Lower leg skin (tissue), 4 donors: Measurements from ENCODE around the gene ZCCHC2. TPM values are rescaled to one million over a fixed set of nuclear protein-coding genes. Genes with fewer than 3 reads are reported as not detected.

ENCODE experiments used
- DNase-seq, 2 donors: peaks; one replicate each; pipeline ENCODE4 v3.0.0-alpha.2; 2019; ENCODE audit warnings: low spot score in 2 of 2
- H3K4me3 ChIP-seq: fragments of 200-600 bp; sonication (generic); 2 replicates; pipeline ENCODE4 v1.5.1; 2017; ENCODE audit warnings: mild to moderate bottlenecking, low read depth; ENCODE audit not compliant: poor library complexity, severe bottlenecking
- POLR2A ChIP-seq, 2 donors: fragments of 450-650 bp; IDR thresholded peaks; one replicate each; pipeline ENCODE4 v1.6.1; 2016 to 2017; ENCODE audit warnings: antibody characterized with exemption in 2 of 2, mild to moderate bottlenecking in 1 of 2, moderate library complexity in 1 of 2
- WGBS, 2 donors: methylation state at CpG; one replicate each; pipeline ENCODE4 v1.1.5; 2018; 5-methylcytosine and 5-hydroxymethylcytosine counted together
- intact Hi-C: fragments of 100-400 bp; cut with DNase I; formaldehyde crosslinking; loops from one replicate; pipeline ENCODE4 v1.15.0; 2023; ENCODE audit warnings: low total_unique reads
- total RNA-seq, 4 donors: library from RNA; depleted of rRNA; stranded (reverse); fragments of >200 nt; gene quantifications; one replicate each; pipeline ENCODE4 v1.1.0, GENCODE V29; 2016
- TF ChIP-seq, protein P1 (sequence below), 3 donors: fragments of 450-650 bp; IDR thresholded peaks; one replicate each; pipeline ENCODE4 v1.5.1; 2016; ENCODE audit warnings: antibody characterized with exemption in 3 of 3, mild to moderate bottlenecking in 3 of 3, moderate library complexity in 2 of 3

ZCCHC2 gene
- total RNA-seq, 4 donors from 2014 or later: 23.0 to 34.1 (median 27.8) TPM

DNA sequence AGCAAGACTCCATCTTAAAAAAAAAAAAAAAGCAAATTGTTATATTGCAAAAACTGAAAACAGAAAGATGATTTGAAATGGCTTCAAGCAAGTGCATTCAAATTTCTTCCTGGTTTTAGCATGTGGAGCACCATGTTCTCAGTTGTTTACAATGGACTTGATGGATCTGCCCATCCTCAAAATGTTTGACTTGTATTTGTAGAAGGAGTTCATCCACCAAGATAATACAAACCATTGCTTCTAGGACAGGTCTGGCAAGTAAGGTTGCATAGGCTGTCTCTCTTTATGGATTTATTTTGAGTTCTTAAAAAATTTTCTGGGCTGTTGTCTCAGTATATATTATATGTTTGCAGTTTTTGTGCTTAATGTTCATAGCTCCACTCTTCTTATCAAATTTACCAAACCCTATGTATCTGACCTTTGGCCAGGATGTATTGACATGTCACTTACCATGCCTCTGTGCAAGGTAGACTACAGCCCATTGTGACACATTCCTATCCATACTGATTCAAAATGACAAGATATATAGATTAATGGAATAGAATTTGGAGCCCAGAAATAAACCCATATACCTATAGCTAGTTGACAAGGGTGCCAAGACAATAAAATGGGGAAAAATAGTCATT, 21.7 kb upstream of the ZCCHC2 start:
- no peak overlapping the region for H3K4me3 ChIP-seq
- no peak for DNase-seq
- TF ChIP-seq, protein P1, sequence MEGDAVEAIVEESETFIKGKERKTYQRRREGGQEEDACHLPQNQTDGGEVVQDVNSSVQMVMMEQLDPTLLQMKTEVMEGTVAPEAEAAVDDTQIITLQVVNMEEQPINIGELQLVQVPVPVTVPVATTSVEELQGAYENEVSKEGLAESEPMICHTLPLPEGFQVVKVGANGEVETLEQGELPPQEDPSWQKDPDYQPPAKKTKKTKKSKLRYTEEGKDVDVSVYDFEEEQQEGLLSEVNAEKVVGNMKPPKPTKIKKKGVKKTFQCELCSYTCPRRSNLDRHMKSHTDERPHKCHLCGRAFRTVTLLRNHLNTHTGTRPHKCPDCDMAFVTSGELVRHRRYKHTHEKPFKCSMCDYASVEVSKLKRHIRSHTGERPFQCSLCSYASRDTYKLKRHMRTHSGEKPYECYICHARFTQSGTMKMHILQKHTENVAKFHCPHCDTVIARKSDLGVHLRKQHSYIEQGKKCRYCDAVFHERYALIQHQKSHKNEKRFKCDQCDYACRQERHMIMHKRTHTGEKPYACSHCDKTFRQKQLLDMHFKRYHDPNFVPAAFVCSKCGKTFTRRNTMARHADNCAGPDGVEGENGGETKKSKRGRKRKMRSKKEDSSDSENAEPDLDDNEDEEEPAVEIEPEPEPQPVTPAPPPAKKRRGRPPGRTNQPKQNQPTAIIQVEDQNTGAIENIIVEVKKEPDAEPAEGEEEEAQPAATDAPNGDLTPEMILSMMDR (IDR thresholded peaks at IDR 0.05): no peak
- TF ChIP-seq POLR2A (IDR thresholded peaks at IDR 0.05): no peak
- intact Hi-C loops: no loop called here

DNA sequence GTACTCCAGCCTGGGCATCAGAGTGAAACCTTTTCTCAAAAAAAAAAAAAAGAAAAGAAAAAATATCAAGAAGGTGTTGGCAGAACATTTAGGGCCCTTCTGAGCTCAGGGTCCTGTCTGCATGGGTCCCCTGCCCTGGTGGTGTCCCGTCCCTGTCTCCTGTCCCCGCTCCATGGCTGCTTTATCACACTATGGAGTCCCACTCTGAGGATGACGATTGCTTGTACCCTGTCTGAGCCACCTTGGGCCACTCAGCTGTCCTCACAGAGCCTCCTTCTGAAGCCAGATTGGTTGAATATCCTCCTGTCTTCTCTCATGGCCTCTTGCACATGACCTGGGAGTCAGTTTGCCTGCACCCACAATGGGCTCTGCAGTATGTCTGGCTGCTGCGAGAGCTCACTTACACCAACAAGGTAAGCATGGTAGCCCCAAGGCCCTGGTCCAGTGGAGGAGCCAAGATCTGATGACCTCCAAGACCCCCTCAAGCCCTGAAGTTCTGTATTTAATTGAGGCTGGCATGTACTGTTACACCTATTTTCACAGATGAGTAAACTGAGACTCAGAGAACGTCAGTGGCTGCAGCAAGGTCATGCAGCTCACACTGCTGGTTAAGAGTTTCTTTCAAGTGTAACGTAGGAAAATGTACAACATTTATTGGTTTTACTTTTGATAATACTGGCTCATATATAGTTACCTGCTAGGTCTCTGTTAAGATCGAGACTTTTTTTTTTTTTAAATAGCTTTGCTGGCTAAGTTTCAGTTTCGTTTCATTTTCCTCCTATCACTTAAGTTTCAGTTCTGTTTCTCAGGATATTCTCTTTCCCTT, 16.9 kb upstream of the ZCCHC2 start:
- DNase-seq: no peak
- intact Hi-C loops: no loop called here
- no peak overlapping the region for H3K4me3 ChIP-seq
- TF ChIP-seq, protein P1 (IDR thresholded peaks at IDR 0.05): no peak
- no peak for TF ChIP-seq POLR2A (IDR thresholded peaks at IDR 0.05)
- WGBS, 2 donors: 58 to 60% methylated on average over 8 of the region's 8 CpGs

DNA sequence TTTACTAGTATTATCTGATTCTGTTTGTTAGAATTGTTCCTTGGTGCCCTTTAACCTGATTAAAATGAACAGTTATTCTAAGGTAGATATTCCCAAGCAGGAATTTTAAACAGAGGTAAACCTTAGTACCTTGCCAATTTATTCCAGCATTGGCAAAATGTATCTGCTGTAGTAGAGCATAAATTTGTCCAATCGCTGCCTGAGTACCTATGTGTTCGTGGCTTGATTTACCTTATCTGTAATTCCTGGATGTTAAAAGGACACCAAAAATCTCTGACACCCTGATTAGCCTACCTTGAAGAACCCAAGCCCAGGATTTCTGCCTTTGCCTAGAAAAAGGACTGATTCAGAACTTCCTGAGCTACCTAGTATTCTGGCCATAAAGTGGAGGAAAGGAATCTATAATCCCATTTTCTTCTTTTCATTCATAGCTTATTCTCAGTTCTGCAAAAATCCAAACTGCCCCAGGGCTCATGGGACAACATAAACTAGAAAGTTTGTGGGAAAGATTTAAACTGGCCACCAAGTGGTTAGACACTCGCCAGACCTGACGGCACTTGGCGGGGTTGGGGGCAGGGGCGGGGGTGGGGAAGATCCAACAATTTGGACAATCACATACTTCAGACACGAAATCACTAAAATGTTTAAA, 16.2 kb upstream of the ZCCHC2 start:
- no peak overlapping the region for H3K4me3 ChIP-seq
- TF ChIP-seq, protein P1 (IDR thresholded peaks at IDR 0.05): no peak
- no peak for TF ChIP-seq POLR2A (IDR thresholded peaks at IDR 0.05)
- intact Hi-C loops: no loop called here
- DNase-seq: no peak
- 35 to 42% methylated on average over 7 of the region's 7 CpGs for whole genome bisulfite sequencing, 2 donors

DNA sequence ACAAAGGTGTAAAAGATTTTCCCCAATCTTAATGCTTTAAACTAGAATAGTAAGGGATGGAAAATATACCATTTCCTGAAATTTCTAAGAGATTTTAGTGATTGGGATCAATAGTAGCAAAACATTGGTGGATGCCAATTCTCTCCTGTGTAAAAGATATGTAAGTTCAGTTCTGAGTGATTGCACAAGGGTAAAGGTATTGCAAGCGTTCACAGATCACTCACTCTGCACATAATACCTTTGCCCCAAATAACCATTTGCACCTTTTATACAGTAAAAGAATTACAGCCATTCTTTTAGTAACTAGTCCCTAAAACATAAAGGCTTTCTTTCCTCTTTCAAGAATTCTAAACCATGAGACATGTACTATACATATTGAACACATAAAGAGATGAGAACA, 13.0 kb upstream of the ZCCHC2 start:
- no peak overlapping the region for H3K4me3 ChIP-seq
- intact Hi-C loops: no loop called here
- DNase-seq: no peak
- TF ChIP-seq POLR2A (IDR thresholded peaks at IDR 0.05): no peak
- TF ChIP-seq, protein P1 (IDR thresholded peaks at IDR 0.05): no peak
- WGBS, 2 donors: 80 to 85% methylated on average over 1 of the region's 1 CpG

DNA sequence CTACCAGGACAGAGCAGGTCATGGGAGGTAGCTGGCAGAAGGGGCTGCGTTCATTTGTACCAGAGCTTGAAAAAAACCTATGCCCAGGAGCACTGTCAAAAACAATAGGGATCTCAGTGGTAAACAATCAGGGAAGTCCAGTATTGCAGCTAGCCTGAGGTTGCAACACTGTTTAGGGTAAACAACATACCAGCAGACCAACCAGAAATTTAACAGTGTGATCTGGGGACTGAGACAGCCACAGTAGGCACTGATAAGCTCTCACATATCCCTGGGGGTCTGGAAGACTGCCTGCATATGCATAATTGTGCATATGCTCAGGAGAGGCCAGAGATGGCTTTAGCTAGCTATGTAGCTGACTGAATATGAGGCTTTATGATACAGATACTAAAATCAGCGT, 12.0 kb upstream of the ZCCHC2 start:
- TF ChIP-seq, protein P1 (IDR thresholded peaks at IDR 0.05): no peak
- no peak for TF ChIP-seq POLR2A (IDR thresholded peaks at IDR 0.05)
- intact Hi-C loops: no loop called here
- DNase-seq: no peak
- no peak overlapping the region for H3K4me3 ChIP-seq
- WGBS, 2 donors: 78 to 82% methylated on average over 2 of the region's 2 CpGs
